ENCODE data around the gene HOXD12. TPM values are rescaled to one million over a fixed set of nuclear protein-coding genes. Genes with fewer than 3 reads are reported as not detected.
A peak's percentile ranks its signal among the peaks of the same experiment; 100 is the strongest.

Gene HOXD12
- total RNA-seq: not detected

DNA sequence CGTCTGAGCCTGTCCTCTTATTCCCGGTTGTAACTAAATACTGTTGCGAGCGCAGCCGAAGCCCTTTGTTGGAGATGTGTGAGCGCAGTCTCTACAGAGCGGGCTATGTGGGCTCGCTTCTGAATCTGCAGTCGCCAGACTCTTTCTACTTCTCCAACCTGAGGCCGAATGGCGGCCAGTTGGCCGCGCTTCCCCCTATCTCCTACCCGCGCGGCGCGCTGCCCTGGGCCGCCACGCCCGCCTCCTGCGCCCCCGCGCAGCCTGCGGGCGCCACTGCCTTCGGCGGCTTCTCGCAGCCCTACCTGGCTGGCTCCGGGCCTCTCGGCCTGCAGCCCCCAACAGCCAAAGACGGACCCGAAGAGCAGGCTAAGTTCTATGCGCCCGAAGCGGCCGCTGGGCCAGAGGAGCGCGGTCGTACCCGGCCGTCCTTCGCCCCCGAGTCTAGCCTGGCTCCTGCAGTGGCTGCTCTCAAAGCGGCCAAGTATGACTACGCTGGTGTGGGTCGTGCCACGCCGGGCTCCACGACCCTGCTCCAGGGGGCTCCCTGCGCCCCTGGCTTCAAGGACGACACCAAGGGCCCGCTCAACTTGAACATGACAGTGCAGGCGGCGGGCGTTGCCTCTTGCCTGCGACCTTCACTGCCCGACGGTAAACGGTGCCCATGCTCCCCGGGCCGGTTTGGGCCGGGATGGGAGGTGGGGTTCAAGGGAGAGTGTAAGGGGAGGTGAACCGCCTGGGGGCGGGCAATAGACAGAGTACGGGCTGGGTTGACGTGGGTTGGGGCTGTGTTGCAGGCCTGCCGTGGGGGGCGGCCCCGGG lies at the start of gene HOXD12:
TSS of gene HOXD12 (plus strand) at position 68 of the 819 bp plus-strand sequence. CDS start at position 75, 7 bp downstream.
- H3K27me3 ChIP-seq: peaks cover 100% of the 10 kb centered on the region

DNA sequence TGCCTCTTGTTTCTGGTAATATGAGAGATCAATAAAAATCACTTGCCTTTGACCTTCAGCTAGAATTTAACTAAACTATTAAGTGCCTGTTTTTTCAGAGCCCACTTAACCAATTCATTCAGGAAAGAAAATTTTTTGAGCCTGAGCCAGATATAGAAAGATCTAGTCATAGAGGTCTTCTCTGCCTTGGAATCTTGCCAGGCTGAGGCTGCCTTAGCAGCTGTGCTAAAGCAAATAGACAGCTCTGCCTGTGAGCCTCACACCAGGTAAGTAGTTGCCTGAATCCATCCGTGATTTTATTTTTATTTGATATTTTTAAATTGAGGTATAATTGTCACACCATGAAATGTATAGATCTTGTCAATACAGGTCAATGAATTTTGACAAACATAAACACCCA lies 43.2 kb upstream of the HOXD12 start:
- no peak overlapping the region for H3K27ac ChIP-seq
- TF ChIP-seq POLR2A (IDR thresholded peaks at IDR 0.05) (no peak), EP300 (IDR thresholded peaks at IDR 0.05) (no peak), CTCF (IDR thresholded peaks at IDR 0.05) (no peak), POLR2AphosphoS5 (IDR thresholded peaks at IDR 0.05) (no peak)
- H3K4me3 ChIP-seq: no peak overlapping the region
- peaks cover 62% of the 10 kb centered on the region for H3K27me3 ChIP-seq
- no peaks in the 10 kb centered on the region for H3K9me3 ChIP-seq
- H3K4me1 ChIP-seq: no peaks in the 10 kb centered on the region
- no peak for ATAC-seq
- WGBS, 2 donors (ENCODE audit: low coverage in 1 of 2): 0 to 18% methylated on average over 1 of the region's 1 CpG
- H3K36me3 ChIP-seq: no peaks in the 10 kb centered on the region

More for the DNA sequence above, at the start of gene HOXD12:
- H3K4me3 ChIP-seq: no peak within 1 kb of the TSS
- no CpG with 5 or more reads among the region's 70 CpGs for WGBS, 2 donors (ENCODE audit: low coverage in 1 of 2)
- H3K36me3 ChIP-seq: no peaks in the 10 kb centered on the region
- no peak within 1 kb of the TSS for H3K27ac ChIP-seq
- no peak for ATAC-seq
- no peak for TF ChIP-seq POLR2AphosphoS5 (IDR thresholded peaks at IDR 0.05)
- no peak for TF ChIP-seq CTCF (IDR thresholded peaks at IDR 0.05)
- TF ChIP-seq POLR2A (IDR thresholded peaks at IDR 0.05): no peak
- no peak for TF ChIP-seq EP300 (IDR thresholded peaks at IDR 0.05)
- H3K9me3 ChIP-seq: no peaks in the 10 kb centered on the region
- peaks cover 0 to 54% (median 25%) of the 10 kb centered on the region in 3 donors for H3K4me1 ChIP-seq

- Histone ChIP-seq H3K9me3 (no peaks in the 10 kb centered on the region), H3K4me1 (peaks cover 0 to 22% (median 14%) of the 10 kb centered on the region in 3 donors), H3K36me3 (no peaks in the 10 kb centered on the region), H3K4me3 (no peak overlapping the region), H3K27me3 (peaks cover 89% of the 10 kb centered on the region), H3K27ac (no peak overlapping the region)
- ATAC-seq: no peak
- no peak for TF ChIP-seq POLR2A (IDR thresholded peaks at IDR 0.05)
- no peak for TF ChIP-seq POLR2AphosphoS5 (IDR thresholded peaks at IDR 0.05)
- TF ChIP-seq EP300 (IDR thresholded peaks at IDR 0.05): no peak
- no peak for TF ChIP-seq CTCF (IDR thresholded peaks at IDR 0.05)
- WGBS, 2 donors (ENCODE audit: low coverage in 1 of 2): 45 to 58% methylated on average over 2 of the region's 2 CpGs
Observed at GRCh38 chr2:176063958-176064357, 35.6 kb upstream of the HOXD12 start.

GRCh38 chr2:176066645-176067588 lies 32.7 kb upstream of the HOXD12 start:
- TF ChIP-seq POLR2AphosphoS5 (IDR thresholded peaks at IDR 0.05) (no peak), POLR2A (IDR thresholded peaks at IDR 0.05) (no peak), CTCF (IDR thresholded peaks at IDR 0.05) (no peak), EP300 (IDR thresholded peaks at IDR 0.05) (no peak)
- H3K27ac ChIP-seq: no peak overlapping the region
- peak overlapping the region in 1 of 2 donors; percentile 37 for H3K4me3 ChIP-seq
- 1 to 12% methylated on average over 11 to 12 of the region's 56 CpGs for WGBS, 2 donors (ENCODE audit: low coverage in 1 of 2)
- H3K27me3 ChIP-seq: peaks cover 94% of the 10 kb centered on the region
- H3K9me3 ChIP-seq: no peaks in the 10 kb centered on the region
- no peaks in the 10 kb centered on the region for H3K36me3 ChIP-seq
- H3K4me1 ChIP-seq: peaks cover 0 to 28% (median 14%) of the 10 kb centered on the region in 3 donors
- ATAC-seq: no peak

Measured in gastroesophageal sphincter (tissue), 4 donors.